Measurements from ENCODE around the gene EMP1.

Gene EMP1

GRCh38 chr12:13173012-13173932 lies 23.3 kb upstream of the EMP1 start:
- DNase-seq: no peak

GRCh38 chr12:13175499-13175898 lies 21.0 kb upstream of the EMP1 start:
- no peak for DNase-seq

- DNase-seq: no peak
Measured at GRCh38 chr12:13176256-13176655, 20.3 kb upstream of the EMP1 start.

- DNase-seq: no peak
Measured at GRCh38 chr12:13177373-13177772, 19.2 kb upstream of the EMP1 start.

- no peak for DNase-seq
Measured at GRCh38 chr12:13177906-13178305, 18.6 kb upstream of the EMP1 start.

- DNase-seq: no peak
Measured at GRCh38 chr12:13178568-13179210, 17.8 kb upstream of the EMP1 start.

GRCh38 chr12:13179211-13180074 lies 17.1 kb upstream of the EMP1 start:
- peak; percentile 61 for DNase-seq

- DNase-seq: no peak
Measured at GRCh38 chr12:13181375-13182070, 15.0 kb upstream of the EMP1 start.

- no peak for DNase-seq
Measured at GRCh38 chr12:13182881-13183280, 13.6 kb upstream of the EMP1 start.

- no peak for DNase-seq
Measured at GRCh38 chr12:13183620-13184019, 12.9 kb upstream of the EMP1 start.

- DNase-seq: no peak
Measured at GRCh38 chr12:13186302-13186701, 10.2 kb upstream of the EMP1 start.

GRCh38 chr12:13187399-13187798 lies 9.1 kb upstream of the EMP1 start:
- no peak for DNase-seq

- DNase-seq: no peak
Measured at GRCh38 chr12:13189264-13189663, 7.3 kb upstream of the EMP1 start.

GRCh38 chr12:13190275-13190674 lies 6.3 kb upstream of the EMP1 start:
- no peak for DNase-seq

GRCh38 chr12:13192719-13193118 lies 3.8 kb upstream of the EMP1 start:
- no peak for DNase-seq

- no peak for DNase-seq
Measured at GRCh38 chr12:13193505-13194231, 2.9 kb upstream of the EMP1 start.

- no peak for DNase-seq
Measured at GRCh38 chr12:13194401-13195110, 2.0 kb upstream of the EMP1 start.

GRCh38 chr12:13195250-13195649 lies 1.3 kb upstream of the EMP1 start:
- DNase-seq: no peak

- no peak for DNase-seq
Measured at GRCh38 chr12:13195785-13196129, 769 bp upstream of the EMP1 start.

GRCh38 chr12:13197032-13197431 lies 506 bp downstream of the EMP1 start:
- no peak for DNase-seq

GRCh38 chr12:13197526-13198143 lies 1.1 kb downstream of the EMP1 start:
- DNase-seq: no peak
